ENCODE data around the gene CREB3. TPM values are rescaled to one million over a fixed set of nuclear protein-coding genes. Genes with fewer than 3 reads are reported as not detected.

Gene CREB3
- total RNA-seq, 1 donor: 56.1 TPM

DNA sequence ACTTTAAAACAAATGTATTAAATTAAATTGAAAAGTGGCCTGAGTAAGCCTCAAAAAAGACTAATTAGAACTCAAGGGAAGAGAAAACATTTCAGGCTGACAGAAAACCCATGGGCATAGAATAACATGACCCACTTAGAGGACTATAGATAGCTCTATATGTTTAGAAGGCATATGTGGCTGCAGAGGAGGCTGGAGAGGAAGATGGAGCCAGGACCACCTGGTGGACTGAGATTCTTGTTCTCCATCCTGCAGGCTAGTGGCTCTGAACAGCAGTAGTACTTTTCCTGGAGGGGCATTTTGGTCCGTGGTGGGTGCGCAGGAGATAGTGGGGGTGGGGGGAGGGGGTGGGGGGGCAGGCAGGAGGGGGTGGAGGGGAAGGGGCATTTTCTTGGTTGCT, 48.6 kb downstream of the CREB3 start:
- no peak overlapping the region for H3K4me3 ChIP-seq (ENCODE audit: low read depth, low read length)
- TF ChIP-seq, protein P1, sequence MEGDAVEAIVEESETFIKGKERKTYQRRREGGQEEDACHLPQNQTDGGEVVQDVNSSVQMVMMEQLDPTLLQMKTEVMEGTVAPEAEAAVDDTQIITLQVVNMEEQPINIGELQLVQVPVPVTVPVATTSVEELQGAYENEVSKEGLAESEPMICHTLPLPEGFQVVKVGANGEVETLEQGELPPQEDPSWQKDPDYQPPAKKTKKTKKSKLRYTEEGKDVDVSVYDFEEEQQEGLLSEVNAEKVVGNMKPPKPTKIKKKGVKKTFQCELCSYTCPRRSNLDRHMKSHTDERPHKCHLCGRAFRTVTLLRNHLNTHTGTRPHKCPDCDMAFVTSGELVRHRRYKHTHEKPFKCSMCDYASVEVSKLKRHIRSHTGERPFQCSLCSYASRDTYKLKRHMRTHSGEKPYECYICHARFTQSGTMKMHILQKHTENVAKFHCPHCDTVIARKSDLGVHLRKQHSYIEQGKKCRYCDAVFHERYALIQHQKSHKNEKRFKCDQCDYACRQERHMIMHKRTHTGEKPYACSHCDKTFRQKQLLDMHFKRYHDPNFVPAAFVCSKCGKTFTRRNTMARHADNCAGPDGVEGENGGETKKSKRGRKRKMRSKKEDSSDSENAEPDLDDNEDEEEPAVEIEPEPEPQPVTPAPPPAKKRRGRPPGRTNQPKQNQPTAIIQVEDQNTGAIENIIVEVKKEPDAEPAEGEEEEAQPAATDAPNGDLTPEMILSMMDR (IDR thresholded peaks at IDR 0.05; ENCODE audit: insufficient read depth, low read length): no peak
- no peak for DNase-seq (ENCODE audit: low read depth)

DNA sequence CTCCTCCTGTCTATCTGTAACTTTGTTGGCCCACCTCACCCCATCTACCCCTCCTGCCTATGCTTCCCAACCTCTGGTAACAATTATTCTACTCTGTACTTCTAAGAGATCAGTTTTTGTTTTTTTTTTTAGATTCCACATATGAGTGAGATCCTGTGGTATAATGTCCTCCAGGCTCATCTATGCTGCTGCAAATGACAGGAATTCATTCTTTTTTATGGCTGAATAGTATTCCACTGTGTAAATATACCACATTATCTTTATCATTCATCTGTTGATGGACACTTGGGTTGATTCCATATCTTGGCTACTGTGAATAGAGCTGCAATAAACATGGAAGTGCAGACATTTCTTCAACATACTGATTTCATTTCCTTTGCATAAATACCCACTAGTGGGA, 51.0 kb downstream of the CREB3 start:
- DNase-seq (ENCODE audit: low read depth): no peak
- H3K4me3 ChIP-seq (ENCODE audit: low read depth, low read length): no peak overlapping the region
- TF ChIP-seq, protein P1 (IDR thresholded peaks at IDR 0.05; ENCODE audit: insufficient read depth, low read length): no peak

Small RNAs within 50 kb of the gene (small RNA-seq; reads per million reads assigned to genes)
- gene MIR6853: 1.3 reads per million, percentile 47 among the genes with 10 or more reads in this experiment

Other genes with a start within 250 kb of the CREB3 start
- gene RUSC2, start 242.6 kb upstream of the CREB3 start, total RNA-seq (ENCODE audit: low replicate concordance): 19.2 and 32.9 TPM in 2 replicates
- 13.3 and 21.3 TPM in 2 replicates for gene TESK1, start 127.4 kb upstream of the CREB3 start, total RNA-seq (ENCODE audit: low replicate concordance)
- gene CD72, start 114.3 kb upstream of the CREB3 start, total RNA-seq (ENCODE audit: low replicate concordance): 1.1 and 1.9 TPM in 2 replicates
- 0.18 and 1.6 TPM in 2 replicates for gene SIT1, start 81.7 kb upstream of the CREB3 start, total RNA-seq (ENCODE audit: low replicate concordance)
- gene RMRP, start 74.6 kb upstream of the CREB3 start, total RNA-seq (ENCODE audit: low replicate concordance): 966 and 30,763 TPM in 2 replicates
- gene CCDC107, start 74.4 kb upstream of the CREB3 start, total RNA-seq (ENCODE audit: low replicate concordance): 6.1 and 10.9 TPM in 2 replicates
- gene ARHGEF39, start 67.5 kb upstream of the CREB3 start, total RNA-seq (ENCODE audit: low replicate concordance): 3.9 TPM in 1 of 2 replicates, not detected in the other
- gene CA9, start 58.7 kb upstream of the CREB3 start, total RNA-seq (ENCODE audit: low replicate concordance): 0.45 and 1.5 TPM in 2 replicates
- gene TPM2, start 42.7 kb upstream of the CREB3 start, total RNA-seq (ENCODE audit: low replicate concordance): 484 and 2,099 TPM in 2 replicates
- 287 and 513 TPM in 2 replicates for gene TLN1, start 471 bp upstream of the CREB3 start, total RNA-seq (ENCODE audit: low replicate concordance)
- 25.5 and 36.1 TPM in 2 replicates for gene GBA2, start 16.6 kb downstream of the CREB3 start, total RNA-seq (ENCODE audit: low replicate concordance)
- 7.8 and 16.0 TPM in 2 replicates for gene RGP1, start 16.6 kb downstream of the CREB3 start, total RNA-seq (ENCODE audit: low replicate concordance)
- not detected in 2 replicates for gene MSMP, start 21.6 kb downstream of the CREB3 start, total RNA-seq (ENCODE audit: low replicate concordance)
- gene NPR2, start 58.9 kb downstream of the CREB3 start, total RNA-seq (ENCODE audit: low replicate concordance): 17.1 and 21.4 TPM in 2 replicates
- gene SPAG8, start 79.6 kb downstream of the CREB3 start, total RNA-seq (ENCODE audit: low replicate concordance): 0.81 and 3.3 TPM in 2 replicates
- 24.9 and 32.6 TPM in 2 replicates for gene HINT2, start 82.4 kb downstream of the CREB3 start, total RNA-seq (ENCODE audit: low replicate concordance)
- not detected in 2 replicates for gene FAM221B, start 96.1 kb downstream of the CREB3 start, total RNA-seq (ENCODE audit: low replicate concordance)
- gene TMEM8B, start 96.6 kb downstream of the CREB3 start, total RNA-seq (ENCODE audit: low replicate concordance): 1.9 and 2.8 TPM in 2 replicates
- gene OR13J1, start 137.7 kb downstream of the CREB3 start, total RNA-seq (ENCODE audit: low replicate concordance): not detected in 2 replicates
- gene HRCT1, start 173.5 kb downstream of the CREB3 start, total RNA-seq (ENCODE audit: low replicate concordance): 0.81 TPM in 1 of 2 replicates, not detected in the other
- gene SPAAR, start 176.8 kb downstream of the CREB3 start, total RNA-seq (ENCODE audit: low replicate concordance): not detected in 2 replicates
- not detected in 2 replicates for gene OR2S2, start 225.5 kb downstream of the CREB3 start, total RNA-seq (ENCODE audit: low replicate concordance)